ENCODE measurements around the gene CAMK1G.

The CAMK1G gene

GRCh38 chr1:209583408-209583807 lies at the start of gene CAMK1G:
Gene CAMK1G (plus strand): TSS chr1:209583714. CDS start chr1:209594984, 11,270 bp downstream.
- DNase-seq = no peak

- DNase-seq = no peak
Observed at GRCh38 chr1:209534496-209535250, 48.8 kb upstream of the CAMK1G start.

- DNase-seq = no peak
Observed at GRCh38 chr1:209536843-209537242, 46.7 kb upstream of the CAMK1G start.

- DNase-seq = no peak
Observed at GRCh38 chr1:209537336-209538114, 46.0 kb upstream of the CAMK1G start.

- no peak for DNase-seq
Observed at GRCh38 chr1:209539576-209539975, 43.9 kb upstream of the CAMK1G start.

GRCh38 chr1:209542585-209542984 lies 40.9 kb upstream of the CAMK1G start:
- DNase-seq = no peak

GRCh38 chr1:209544098-209544497 lies 39.4 kb upstream of the CAMK1G start:
- DNase-seq = no peak

GRCh38 chr1:209545423-209545822 lies 38.1 kb upstream of the CAMK1G start:
- DNase-seq = no peak

GRCh38 chr1:209546390-209547085 lies 37.0 kb upstream of the CAMK1G start:
- DNase-seq = no peak

GRCh38 chr1:209547626-209548025 lies 35.9 kb upstream of the CAMK1G start:
- no peak for DNase-seq

- no peak for DNase-seq
Observed at GRCh38 chr1:209549443-209550205, 33.9 kb upstream of the CAMK1G start.

- no peak for DNase-seq
Observed at GRCh38 chr1:209550519-209550918, 33.0 kb upstream of the CAMK1G start.

GRCh38 chr1:209552406-209553264 lies 30.9 kb upstream of the CAMK1G start:
- no peak for DNase-seq

- no peak for DNase-seq
Observed at GRCh38 chr1:209554761-209555611, 28.5 kb upstream of the CAMK1G start.

GRCh38 chr1:209556162-209556690 lies 27.3 kb upstream of the CAMK1G start:
- DNase-seq = no peak

GRCh38 chr1:209557221-209557620 lies 26.3 kb upstream of the CAMK1G start:
- no peak for DNase-seq

- DNase-seq = no peak
Observed at GRCh38 chr1:209560529-209560928, 23.0 kb upstream of the CAMK1G start.

- DNase-seq = no peak
Observed at GRCh38 chr1:209560952-209561351, 22.6 kb upstream of the CAMK1G start.

- DNase-seq = no peak
Observed at GRCh38 chr1:209561532-209561931, 22.0 kb upstream of the CAMK1G start.

- no peak for DNase-seq
Observed at GRCh38 chr1:209564849-209565248, 18.7 kb upstream of the CAMK1G start.

Measured in NCI-H1092 (cell line).